ENCODE measurements around the gene LAMC3.

GRCh38 chr9:130991778-130992681 is 16.9 kb upstream of the LAMC3 start:
- no peak for TF ChIP-seq CTCF (IDR thresholded peaks at IDR 0.05; ENCODE audit: poor library complexity)
- TF ChIP-seq EZH2phosphoT487 (IDR thresholded peaks at IDR 0.05; ENCODE audit: low read depth, severe bottlenecking, unreplicated experiment), result no peak
- no peak for TF ChIP-seq EZH2 (IDR thresholded peaks at IDR 0.05; ENCODE audit: borderline replicate concordance)
